SH-SY5Y (cell line): Measurements from ENCODE around the gene RHOB.

Experiments
- GATA2 ChIP-seq: IDR thresholded peaks from 2 replicates; pipeline ENCODE4 v1.6.1; 2011; ENCODE audit warnings: mild to moderate bottlenecking, low read depth, low read length
- GATA3 ChIP-seq: IDR thresholded peaks from 2 replicates; pipeline ENCODE4 v1.6.1; 2011; ENCODE audit warnings: low read depth, mild to moderate bottlenecking, low read length, moderate library complexity

GRCh38 chr2:20491739-20492531 lies 45.1 kb downstream of the RHOB start:
- TF ChIP-seq GATA2, result peak; percentile 81
- TF ChIP-seq GATA3, result no peak
